ENCODE results near the gene PKLR. TPM values are rescaled to one million over a fixed set of nuclear protein-coding genes. Genes with fewer than 3 reads are reported as not detected.

Gene PKLR
- total RNA-seq, 1 experiment from 2014 or later = not detected

GRCh38 chr1:155244368-155245162 lies 56.7 kb downstream of the PKLR start:
- H3K4me3 Mint-ChIP-seq = peak overlapping the region; percentile 81 to 84
- Histone ChIP-seq H4K5ac (ENCODE audit: insufficient read length, low read depth, low read length) (peak overlapping the region; percentile 3), H2BK5ac (ENCODE audit: insufficient read length, low read length) (no peak overlapping the region), H3K14ac (ENCODE audit: insufficient read depth, low read length) (peak overlapping the region; percentile 86; the same call in 1 of the 2 replicates), H3K27me3 (ENCODE audit: insufficient read depth, low read length) (no peaks in the 10 kb centered on the region; the same call in 1 of the 2 replicates), H3K18ac (ENCODE audit: insufficient read length, low read depth, low read length) (peak overlapping the region; percentile 96), H3T11ph (ENCODE audit: low read length) (no peak overlapping the region), H3K9me3 (ENCODE audit: control insufficient read depth, low read depth, low read length) (no peaks in the 10 kb centered on the region), H3K79me2 (ENCODE audit: insufficient read depth, low read length) (no peaks in the 10 kb centered on the region), H3K4me2 (ENCODE audit: insufficient read depth, insufficient read length, low read length) (peak overlapping the region; percentile 91), H2BK15ac (ENCODE audit: low read depth, low read length) (no peak overlapping the region), H3K9ac (ENCODE audit: extremely low read depth, insufficient read length, low read length) (peak overlapping the region; percentile 88), H4K91ac (ENCODE audit: insufficient read length, low read depth, low read length) (no peak overlapping the region), H4K20me1 (ENCODE audit: control insufficient read depth, insufficient read depth, insufficient read length) (no peaks in the 10 kb centered on the region), H2BK20ac (ENCODE audit: low read depth, low read length, poor library complexity, severe bottlenecking) (no peak overlapping the region), H2BK120ac (ENCODE audit: low read depth, low read length, poor library complexity, severe bottlenecking) (no peak overlapping the region), H2AK5ac (ENCODE audit: insufficient read length, low read length) (no peak overlapping the region), H3K4me1 (ENCODE audit: insufficient read depth, low read length) (no peaks in the 10 kb centered on the region), H3K27ac (ENCODE audit: insufficient read length, low read depth, low read length) (peak overlapping the region; percentile 83), H3K4ac (ENCODE audit: low read depth, low read length) (no peak overlapping the region), H4K8ac (replicated peaks; ENCODE audit: insufficient read length, low read depth, low read length) (no peak overlapping the region), H3K56ac (ENCODE audit: insufficient read length, low read depth, low read length) (no peak overlapping the region), H3K23me2 (ENCODE audit: insufficient read length, low read depth, low read length, poor library complexity, severe bottlenecking) (peaks cover 9% of the 10 kb centered on the region), H3K79me1 (ENCODE audit: insufficient read depth, low read depth, low read length, poor library complexity, severe bottlenecking) (no peaks in the 10 kb centered on the region), H2BK12ac (ENCODE audit: insufficient read length, low read depth, low read length) (no peak overlapping the region), H2AFZ (ENCODE audit: low read length) (no peak overlapping the region), H3K23ac (ENCODE audit: insufficient read length, low read depth, low read length) (no peak overlapping the region)
- peaks cover 41% of the 10 kb centered on the region for H3K27me3 Mint-ChIP-seq (ENCODE audit: low read depth)
- H3K9me3 Mint-ChIP-seq = peaks cover 0 to 3% of the 10 kb centered on the region in 2 experiments; a peak in 1 of 5 replicates
- WGBS (ENCODE audit: extremely low coverage, insufficient read length, low lambda C conversion rate) = no CpG with 5 or more reads among the region's 53 CpGs
- H3K36me3 Mint-ChIP-seq (ENCODE audit: insufficient read depth in 1 of 3, low read depth in 3 of 3) = peaks cover 8 to 28% (median 27%) of the 10 kb centered on the region in 3 experiments
- H3K4me1 Mint-ChIP-seq = peaks cover 28 to 34% of the 10 kb centered on the region in 2 experiments
- H3K27ac Mint-ChIP-seq = peak overlapping the region; percentile 85 to 97 (median 90)
- peak; percentile 99 for DNase-seq
- peak; percentile 43; the same call in 2 of the 3 replicates for TF ChIP-seq CTCF (conservative IDR thresholded peaks at IDR 0.05)
